Common myeloid progenitor, CD34-positive (primary cell): ENCODE results near the gene SCO1.
A peak's percentile ranks its signal among the peaks of the same experiment; 100 is the strongest.
"Not testable (repeated sequence)": the region's sequence is repeated elsewhere in the genome, so short reads cannot be mapped to it uniquely, and the experiment has no call there.

Experiments used
- CTCF ChIA-PET: fragments of 350-600 bp; sonication (Branson Sonifier 250); formaldehyde crosslinking; loops from one replicate; lab custom pipeline; 2021; ENCODE audit warnings: antibody characterized with exemption; lab: Charles Lee
- POLR2A ChIA-PET: fragments of 350-600 bp; sonication (Branson Sonifier 250); formaldehyde crosslinking; loops from one replicate; lab custom pipeline; 2021; ENCODE audit warnings: antibody characterized with exemption; lab: Charles Lee
- DNase-seq, 3 donors: peaks; one replicate each; pipeline versions ENCODE4 v3.0.0 to v3.0.0-alpha.2; 2013
- H3K27ac ChIP-seq, 2 experiments: 1 replicate in 1 of 2; 2 replicates in 1 of 2; pipeline ENCODE4 v1.7.0; 2013; ENCODE audit warnings: inconsistent platforms in 2 of 2, low read length in 2 of 2, mild to moderate bottlenecking in 2 of 2, low read depth in 1 of 2, moderate library complexity in 1 of 2; ENCODE audit not compliant: severe bottlenecking in 2 of 2, insufficient read depth in 1 of 2, poor library complexity in 1 of 2
- H3K27me3 ChIP-seq, 5 experiments: replicated peaks in 2 of 5; 1 replicate in 3 of 5; 2 replicates in 2 of 5; pipeline versions ENCODE4 v1.6.1 to v1.7.0; 2013; ENCODE audit warnings: low read length in 4 of 5, mild to moderate bottlenecking in 2 of 5, moderate library complexity in 2 of 5, inconsistent platforms in 1 of 5; ENCODE audit not compliant: insufficient read depth in 5 of 5, control insufficient read depth in 4 of 5
- H3K36me3 ChIP-seq, 4 experiments: 1 replicate in 2 of 4; 2 replicates in 2 of 4; pipeline versions ENCODE4 v1.6.1 to v1.7.0; 2013; ENCODE audit warnings: low read length in 3 of 4, control low read depth in 1 of 4, mild to moderate bottlenecking in 1 of 4; ENCODE audit not compliant: control insufficient read depth in 4 of 4, insufficient read depth in 4 of 4
- H3K4me1 ChIP-seq, 4 experiments: 1 replicate in 3 of 4; 2 replicates in 1 of 4; pipeline versions ENCODE4 v1.6.1 to v1.7.1; 2013; ENCODE audit warnings: low read length in 3 of 4, mild to moderate bottlenecking in 3 of 4, control low read depth in 1 of 4, inconsistent platforms in 1 of 4, moderate library complexity in 1 of 4; ENCODE audit not compliant: control insufficient read depth in 4 of 4, insufficient read depth in 4 of 4; ENCODE audit errors: control extremely low read depth in 1 of 4
- H3K4me3 ChIP-seq, 7 experiments: 1 replicate in 4 of 7; 2 replicates in 3 of 7; pipeline versions ENCODE4 v1.5.1 to v1.7.0; 2013; ENCODE audit warnings: mild to moderate bottlenecking in 7 of 7, low read length in 6 of 7, moderate library complexity in 6 of 7, inconsistent platforms in 2 of 7, low read depth in 2 of 7, control low read depth in 1 of 7; ENCODE audit not compliant: insufficient read depth in 4 of 7, control insufficient read depth in 1 of 7; ENCODE audit errors: extremely low read depth in 1 of 7
- H3K9me3 ChIP-seq, 5 experiments: 1 replicate in 4 of 5; 2 replicates in 1 of 5; pipeline versions ENCODE4 v1.6.1 to v1.7.1; 2013; ENCODE audit warnings: low read length in 4 of 5, mild to moderate bottlenecking in 2 of 5, inconsistent platforms in 1 of 5, low read depth in 1 of 5, moderate library complexity in 1 of 5; ENCODE audit not compliant: control insufficient read depth in 4 of 5, insufficient read depth in 2 of 5; ENCODE audit errors: control extremely low read depth in 1 of 5
- WGBS: methylation state at CpG from one replicate; pipeline ENCODE4 v1.1.5; 2013; ENCODE audit not compliant: insufficient coverage; 5-methylcytosine and 5-hydroxymethylcytosine counted together

Gene SCO1

DNA sequence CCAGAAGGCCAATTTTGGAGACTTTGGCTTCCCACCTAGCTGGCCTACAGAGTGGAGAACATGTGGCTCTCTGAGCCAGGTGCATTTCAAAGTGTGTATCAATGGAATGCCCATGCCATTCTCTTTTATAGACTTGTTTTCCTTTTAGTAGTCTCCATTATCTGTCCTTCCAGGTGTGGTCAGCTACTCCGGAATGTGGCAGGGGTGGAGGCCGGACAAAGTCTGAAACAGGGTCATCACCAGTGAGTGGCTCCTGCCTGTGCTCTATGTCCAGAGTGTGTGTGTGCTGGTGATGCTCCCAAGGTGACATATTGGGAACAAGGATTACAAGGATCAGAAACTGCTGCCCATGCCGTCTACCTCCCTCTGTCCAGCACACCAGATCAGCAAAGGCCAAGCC lies 36.3 kb upstream of the SCO1 start:
- no CpG with 5 or more reads among the region's 3 CpGs for whole genome bisulfite sequencing
- peaks cover 0 to 21% (median 6%) of the 10 kb centered on the region in 4 experiments for H3K4me1 ChIP-seq
- no peak overlapping the region for H3K27ac ChIP-seq
- no peaks in the 10 kb centered on the region for H3K27me3 ChIP-seq
- peaks cover 0 to 2% (median 0%) of the 10 kb centered on the region in 4 experiments for H3K36me3 ChIP-seq
- ChIA-PET POLR2A (no interaction called here), CTCF (interaction anchor here (0.7 kb wide), 1 partner anchor 47 kb away, joined by 3 read pairs; no protein-coding TSS in a partner anchor)
- no peaks in the 10 kb centered on the region for H3K9me3 ChIP-seq
- no peak overlapping the region for H3K4me3 ChIP-seq
- DNase-seq, result no peak

DNA sequence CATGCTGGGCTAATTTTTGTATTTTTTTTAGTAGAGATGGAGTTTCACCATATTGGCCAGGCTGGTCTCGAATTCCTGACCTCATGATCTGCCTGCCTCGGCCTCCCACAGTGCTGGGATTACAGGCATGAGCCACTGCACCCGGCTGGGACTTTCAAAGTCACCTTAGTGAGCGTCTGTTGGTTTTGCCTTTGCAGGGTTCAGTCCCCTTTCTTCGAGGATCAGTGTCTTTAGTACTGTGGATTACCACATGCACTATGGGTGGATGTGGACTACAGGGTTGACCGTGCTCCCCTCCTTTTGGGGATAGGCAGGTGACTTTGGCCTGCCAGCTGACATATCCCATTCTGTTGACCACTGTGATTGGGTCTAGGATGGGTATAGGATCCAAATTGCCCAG lies 34.8 kb upstream of the SCO1 start:
- WGBS, result 81% methylated on average over 6 of the region's 6 CpGs
- H3K4me1 ChIP-seq, result peaks cover 0 to 18% (median 6%) of the 10 kb centered on the region in 4 experiments
- H3K4me3 ChIP-seq, H3K9me3 ChIP-seq, H3K27ac ChIP-seq, H3K27me3 ChIP-seq, POLR2A ChIA-PET, DNase-seq, H3K36me3 ChIP-seq: not testable (repeated sequence)
- CTCF ChIA-PET, result interaction anchor here (0.8 to 2.0 kb wide), 2 partner anchors 23 to 32 kb away, joined by 3 to 5 read pairs; no protein-coding TSS in a partner anchor

DNA sequence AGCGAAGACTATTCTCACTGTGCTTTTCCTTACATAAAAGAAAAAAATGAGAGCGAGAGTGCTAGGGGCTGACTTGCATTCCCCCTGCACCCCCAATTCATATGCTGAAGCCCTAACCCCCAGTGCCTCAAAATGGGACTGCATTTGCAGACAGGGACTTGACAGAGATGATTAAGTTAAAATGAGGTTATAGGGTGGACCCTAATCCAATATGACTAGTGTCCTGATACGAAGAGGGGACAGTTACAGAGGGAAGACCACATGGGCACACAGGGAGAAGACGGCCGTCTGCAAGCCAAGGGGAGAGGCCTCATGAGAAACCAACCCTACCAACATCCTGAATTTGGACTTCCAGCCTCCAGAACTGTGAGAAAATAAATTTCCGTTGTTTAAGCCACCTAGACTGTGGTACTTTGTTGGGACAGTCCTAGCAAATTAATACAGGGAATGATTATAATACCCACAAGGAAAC lies 34.1 kb upstream of the SCO1 start:
- WGBS, result 83% methylated on average over 2 of the region's 6 CpGs
- Histone ChIP-seq H3K4me1 (peaks cover 0 to 17% (median 6%) of the 10 kb centered on the region in 4 experiments), H3K36me3 (peaks cover 0 to 6% (median 1%) of the 10 kb centered on the region in 4 experiments), H3K27me3 (no peaks in the 10 kb centered on the region), H3K27ac (no peak overlapping the region), H3K4me3 (no peak overlapping the region), H3K9me3 (no peaks in the 10 kb centered on the region)
- peak in 2 of 3 donors; percentile 19 to 38 for DNase-seq
- CTCF ChIA-PET, result interaction anchor here (2.0 kb wide), 1 partner anchor 23 kb away, joined by 5 read pairs; no protein-coding TSS in a partner anchor
- POLR2A ChIA-PET, result no interaction called here

DNA sequence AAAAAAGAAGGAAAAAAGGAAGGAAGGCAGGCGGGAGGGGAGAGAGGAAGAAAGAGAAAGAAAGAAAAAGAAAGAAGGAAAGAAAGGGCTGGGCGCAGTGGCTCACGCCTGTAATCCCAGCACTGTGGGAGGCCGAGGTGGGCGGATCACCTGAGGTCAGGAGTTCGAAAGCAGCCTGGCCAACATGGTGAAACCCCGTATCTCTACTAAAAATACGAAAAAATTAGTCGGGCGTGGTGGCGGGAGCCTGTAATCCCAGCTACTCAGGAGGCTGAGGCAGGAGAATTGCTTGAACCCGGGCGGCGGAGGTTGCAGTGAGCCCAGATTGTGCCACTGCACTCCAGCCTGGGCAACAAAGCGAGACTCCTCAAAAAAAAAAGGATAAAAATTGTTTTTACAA lies 32.9 kb upstream of the SCO1 start:
- CTCF ChIA-PET, result interaction anchor here (1.0 to 1.6 kb wide), 2 partner anchors 83 to 114 kb away, joined by 3 to 4 read pairs; no protein-coding TSS in a partner anchor
- H3K9me3 ChIP-seq, H3K27me3 ChIP-seq, POLR2A ChIA-PET: not testable (repeated sequence)
- peak in 1 of 3 donors; percentile 31 for DNase-seq
- H3K4me3 ChIP-seq, result peak overlapping the region; percentile 63 to 88 (median 83)
- peaks cover 0 to 17% (median 6%) of the 10 kb centered on the region in 4 experiments for H3K36me3 ChIP-seq
- H3K4me1 ChIP-seq, result peaks cover 0 to 17% (median 6%) of the 10 kb centered on the region in 4 experiments
- 12% methylated on average over 13 of the region's 15 CpGs for WGBS
- H3K27ac ChIP-seq, result peak overlapping the region in 1 of 2 experiments; percentile 79

- Histone ChIP-seq H3K4me1 (peaks cover 0 to 17% (median 6%) of the 10 kb centered on the region in 4 experiments), H3K27me3 (no peaks in the 10 kb centered on the region), H3K4me3 (peak within 1 kb of the TSS; percentile 63 to 88 (median 83)), H3K27ac (peak within 1 kb of the TSS; percentile 28 to 79), H3K36me3 (peaks cover 0 to 24% (median 10%) of the 10 kb centered on the region in 4 experiments), H3K9me3 (no peaks in the 10 kb centered on the region)
- ChIA-PET POLR2A (no interaction called here), CTCF (interaction anchor here (1.4 to 1.6 kb wide), 2 partner anchors 113 to 115 kb away, joined by 3 read pairs; no protein-coding TSS in a partner anchor)
- under 1% methylated on average over 56 of the region's 79 CpGs for WGBS
- DNase-seq, result peak; percentile 76 to 87 (median 79)
These were observed 32.2 kb upstream of the SCO1 start, which contains the start of gene TMEM220 for GRCh38 chr17:10729334-10730193. TMEM220 (minus strand) TSS chr17:10730023; CDS start chr17:10729851, 172 bp downstream.

GRCh38 chr17:10728331-10728892 lies 31.1 kb upstream of the SCO1 start:
- no peak for DNase-seq
- 100% methylated on average over 6 of the region's 10 CpGs for WGBS
- Histone ChIP-seq H3K27ac (peak overlapping the region in 1 of 2 experiments; percentile 79), H3K4me3 (peak overlapping the region in 1 of 7 experiments; percentile 88), H3K36me3 (peaks cover 0 to 32% (median 11%) of the 10 kb centered on the region in 4 experiments), H3K27me3 (no peaks in the 10 kb centered on the region), H3K9me3 (no peaks in the 10 kb centered on the region), H3K4me1 (peaks cover 0 to 17% (median 6%) of the 10 kb centered on the region in 4 experiments)
- CTCF ChIA-PET, result interaction anchor here (1.0 to 1.6 kb wide), 4 partner anchors 8 to 116 kb away, joined by 3 to 4 read pairs (median 3); no protein-coding TSS in a partner anchor
- POLR2A ChIA-PET, result no interaction called here
